ENCODE measurements around the gene ST14.

ST14 gene

GRCh38 chr11:130114281-130114680 is 45.3 kb upstream of the ST14 start:
- Histone ChIP-seq H3K27me3 (replicated peaks; ENCODE audit: insufficient read depth, low read length) (no peaks in the 10 kb centered on the region), H2AFZ (ENCODE audit: low read length) (no peak overlapping the region), H3K9me3 (replicated peaks; ENCODE audit: insufficient read depth, low read length) (no peaks in the 10 kb centered on the region), H3K4me3 (ENCODE audit: low read length) (no peak overlapping the region), H3F3A (ENCODE audit: insufficient read depth, low read length) (peaks cover 13% of the 10 kb centered on the region), H4K20me1 (ENCODE audit: insufficient read depth, low read length) (peaks cover 6% of the 10 kb centered on the region; the same call in 1 of the 2 replicates), H3K9me2 (replicated peaks; ENCODE audit: insufficient read depth, low read length) (no peaks in the 10 kb centered on the region), H3K9ac (ENCODE audit: low read length) (no peak overlapping the region), H3K27ac (ENCODE audit: low read length) (no peak overlapping the region), H3K4me2 (ENCODE audit: low read depth, low read length) (no peak overlapping the region), H3K4me1 (ENCODE audit: low read length) (peaks cover 18% of the 10 kb centered on the region), H3K79me2 (ENCODE audit: low read length) (no peaks in the 10 kb centered on the region), H3K36me3 (replicated peaks; ENCODE audit: insufficient read depth, low read length) (no peaks in the 10 kb centered on the region)
- DNase-seq, result no peak
- no peak for TF ChIP-seq EZH2phosphoT487 (IDR thresholded peaks at IDR 0.05; ENCODE audit: low read length)
- no peak for TF ChIP-seq EZH2 (optimal IDR thresholded peaks at IDR 0.05; ENCODE audit: low read depth, low read length)
- no peak for TF ChIP-seq CTCF (IDR thresholded peaks at IDR 0.05; ENCODE audit: low read length)

- Histone ChIP-seq H3K9me2 (replicated peaks; ENCODE audit: insufficient read depth, low read length) (no peaks in the 10 kb centered on the region), H4K20me1 (ENCODE audit: insufficient read depth, low read length) (peaks cover 6% of the 10 kb centered on the region; the same call in 1 of the 2 replicates), H3K9ac (ENCODE audit: low read length) (no peak overlapping the region), H2AFZ (ENCODE audit: low read length) (no peak overlapping the region), H3K4me3 (ENCODE audit: low read length) (no peak overlapping the region), H3F3A (ENCODE audit: insufficient read depth, low read length) (peaks cover 13% of the 10 kb centered on the region), H3K36me3 (replicated peaks; ENCODE audit: insufficient read depth, low read length) (no peaks in the 10 kb centered on the region), H3K27me3 (replicated peaks; ENCODE audit: insufficient read depth, low read length) (no peaks in the 10 kb centered on the region), H3K27ac (ENCODE audit: low read length) (no peak overlapping the region), H3K9me3 (replicated peaks; ENCODE audit: insufficient read depth, low read length) (no peaks in the 10 kb centered on the region), H3K4me2 (ENCODE audit: low read depth, low read length) (no peak overlapping the region), H3K79me2 (ENCODE audit: low read length) (no peaks in the 10 kb centered on the region), H3K4me1 (ENCODE audit: low read length) (peaks cover 20% of the 10 kb centered on the region)
- DNase-seq, result no peak
- TF ChIP-seq CTCF (IDR thresholded peaks at IDR 0.05; ENCODE audit: low read length) (no peak), EZH2 (optimal IDR thresholded peaks at IDR 0.05; ENCODE audit: low read depth, low read length) (no peak), EZH2phosphoT487 (IDR thresholded peaks at IDR 0.05; ENCODE audit: low read length) (no peak)
Observed at GRCh38 chr11:130114726-130115125, 44.9 kb upstream of the ST14 start.

- peaks cover 6% of the 10 kb centered on the region; the same call in 1 of the 2 replicates for H4K20me1 ChIP-seq (ENCODE audit: insufficient read depth, low read length)
- H3K4me1 ChIP-seq (ENCODE audit: low read length), result peaks cover 20% of the 10 kb centered on the region
- H3K4me3 ChIP-seq (ENCODE audit: low read length), result no peak overlapping the region
- TF ChIP-seq EZH2 (optimal IDR thresholded peaks at IDR 0.05; ENCODE audit: low read depth, low read length), result no peak
- no peaks in the 10 kb centered on the region for H3K9me3 ChIP-seq (replicated peaks; ENCODE audit: insufficient read depth, low read length)
- peaks cover 13% of the 10 kb centered on the region for H3F3A ChIP-seq (ENCODE audit: insufficient read depth, low read length)
- no peaks in the 10 kb centered on the region for H3K9me2 ChIP-seq (replicated peaks; ENCODE audit: insufficient read depth, low read length)
- no peak for DNase-seq
- H3K79me2 ChIP-seq (ENCODE audit: low read length), result no peaks in the 10 kb centered on the region
- H3K4me2 ChIP-seq (ENCODE audit: low read depth, low read length), result no peak overlapping the region
- no peak overlapping the region for H3K9ac ChIP-seq (ENCODE audit: low read length)
- H2AFZ ChIP-seq (ENCODE audit: low read length), result no peak overlapping the region
- no peaks in the 10 kb centered on the region for H3K36me3 ChIP-seq (replicated peaks; ENCODE audit: insufficient read depth, low read length)
- no peak overlapping the region for H3K27ac ChIP-seq (ENCODE audit: low read length)
- H3K27me3 ChIP-seq (replicated peaks; ENCODE audit: insufficient read depth, low read length), result no peaks in the 10 kb centered on the region
Observed at GRCh38 chr11:130115218-130115617, 44.4 kb upstream of the ST14 start.

GRCh38 chr11:130118165-130118564 is 41.4 kb upstream of the ST14 start:
- Histone ChIP-seq H3K27ac (ENCODE audit: low read length) (no peak overlapping the region), H3K9me3 (replicated peaks; ENCODE audit: insufficient read depth, low read length) (no peaks in the 10 kb centered on the region), H2AFZ (ENCODE audit: low read length) (no peak overlapping the region), H3F3A (ENCODE audit: insufficient read depth, low read length) (peaks cover 13% of the 10 kb centered on the region), H3K9ac (ENCODE audit: low read length) (no peak overlapping the region), H3K36me3 (replicated peaks; ENCODE audit: insufficient read depth, low read length) (no peaks in the 10 kb centered on the region), H3K79me2 (ENCODE audit: low read length) (no peaks in the 10 kb centered on the region), H3K4me1 (ENCODE audit: low read length) (peaks cover 20% of the 10 kb centered on the region), H3K27me3 (replicated peaks; ENCODE audit: insufficient read depth, low read length) (no peaks in the 10 kb centered on the region), H3K4me2 (ENCODE audit: low read depth, low read length) (peak overlapping the region; percentile 45), H3K9me2 (replicated peaks; ENCODE audit: insufficient read depth, low read length) (no peaks in the 10 kb centered on the region), H4K20me1 (ENCODE audit: insufficient read depth, low read length) (peaks cover 6% of the 10 kb centered on the region; the same call in 1 of the 2 replicates), H3K4me3 (ENCODE audit: low read length) (no peak overlapping the region)
- peak; percentile 87 for DNase-seq
- TF ChIP-seq EZH2phosphoT487 (IDR thresholded peaks at IDR 0.05; ENCODE audit: low read length) (no peak), CTCF (IDR thresholded peaks at IDR 0.05; ENCODE audit: low read length) (no peak), EZH2 (optimal IDR thresholded peaks at IDR 0.05; ENCODE audit: low read depth, low read length) (no peak)

Data from MM.1S (cell line).